GM19238 (cell line): ENCODE results near the gene NCBP1.

Experiments used
- DNase-seq: peaks from one replicate; pipeline ENCODE4 v3.0.0; 2011; ENCODE audit warnings: low spot score; ENCODE audit not compliant: insufficient read length

NCBP1 gene

GRCh38 chr9:97625620-97626019, 8.0 kb upstream of the NCBP1 start:
- DNase-seq = no peak

DNA sequence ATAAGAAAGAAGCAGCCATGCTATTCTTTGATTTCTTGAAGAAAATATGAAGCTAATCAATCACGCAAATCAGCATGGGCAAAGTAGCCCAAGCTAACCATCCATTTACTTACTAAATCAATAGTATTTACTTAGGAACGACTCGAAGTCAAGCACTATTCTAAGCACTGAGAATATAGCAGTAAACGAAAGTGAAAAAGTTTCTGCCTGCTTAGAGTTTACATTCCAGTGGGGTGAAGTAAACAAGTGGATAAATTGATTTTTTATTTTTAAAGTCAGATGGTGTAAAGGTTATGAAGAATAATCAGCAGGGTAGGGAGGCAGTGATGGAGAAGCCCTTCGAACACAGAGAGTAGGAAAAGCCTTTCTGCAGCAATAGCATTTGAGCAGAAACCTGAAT, 6.0 kb upstream of the NCBP1 start:
- DNase-seq = no peak

DNA sequence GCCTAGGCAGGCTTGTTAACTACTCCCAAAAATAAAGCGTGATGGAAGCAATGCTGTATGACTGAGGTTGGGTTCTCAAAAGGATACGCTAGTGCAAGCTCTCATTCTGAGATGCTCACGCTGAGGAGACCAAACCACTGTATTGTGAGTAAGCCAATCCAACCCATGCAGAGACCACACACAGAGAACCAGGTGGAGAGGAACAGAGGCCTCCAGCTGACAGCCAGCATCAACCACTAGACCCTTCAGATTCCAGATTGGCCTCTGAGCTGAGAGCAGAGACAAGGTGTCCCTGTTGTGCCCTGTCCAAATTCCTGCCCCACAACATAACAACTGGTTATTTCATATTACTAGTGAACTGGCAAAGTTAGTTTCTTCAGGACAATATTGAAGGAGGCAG, 5.0 kb upstream of the NCBP1 start:
- no peak for DNase-seq

- DNase-seq = no peak
Observed at GRCh38 chr9:97629156-97629555, 4.5 kb upstream of the NCBP1 start.

DNA sequence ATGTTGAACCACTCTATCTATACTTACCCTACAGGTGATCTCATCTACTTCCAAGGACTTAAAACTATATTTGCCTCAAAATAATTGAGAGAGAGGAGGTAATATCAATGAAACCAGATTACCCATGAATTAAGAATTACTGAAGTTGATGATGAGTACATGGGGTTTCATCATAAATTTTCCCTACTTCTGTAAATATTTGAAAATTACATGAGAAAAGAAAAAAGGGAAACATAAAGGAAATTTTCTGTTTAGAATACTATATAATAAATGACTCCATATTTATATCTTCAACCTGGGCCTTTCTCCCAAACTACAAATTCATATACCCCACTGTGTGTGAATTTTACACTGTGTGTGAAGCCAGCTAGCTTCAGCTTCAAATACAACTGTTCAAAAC, 3.0 kb upstream of the NCBP1 start:
- no peak for DNase-seq

DNA sequence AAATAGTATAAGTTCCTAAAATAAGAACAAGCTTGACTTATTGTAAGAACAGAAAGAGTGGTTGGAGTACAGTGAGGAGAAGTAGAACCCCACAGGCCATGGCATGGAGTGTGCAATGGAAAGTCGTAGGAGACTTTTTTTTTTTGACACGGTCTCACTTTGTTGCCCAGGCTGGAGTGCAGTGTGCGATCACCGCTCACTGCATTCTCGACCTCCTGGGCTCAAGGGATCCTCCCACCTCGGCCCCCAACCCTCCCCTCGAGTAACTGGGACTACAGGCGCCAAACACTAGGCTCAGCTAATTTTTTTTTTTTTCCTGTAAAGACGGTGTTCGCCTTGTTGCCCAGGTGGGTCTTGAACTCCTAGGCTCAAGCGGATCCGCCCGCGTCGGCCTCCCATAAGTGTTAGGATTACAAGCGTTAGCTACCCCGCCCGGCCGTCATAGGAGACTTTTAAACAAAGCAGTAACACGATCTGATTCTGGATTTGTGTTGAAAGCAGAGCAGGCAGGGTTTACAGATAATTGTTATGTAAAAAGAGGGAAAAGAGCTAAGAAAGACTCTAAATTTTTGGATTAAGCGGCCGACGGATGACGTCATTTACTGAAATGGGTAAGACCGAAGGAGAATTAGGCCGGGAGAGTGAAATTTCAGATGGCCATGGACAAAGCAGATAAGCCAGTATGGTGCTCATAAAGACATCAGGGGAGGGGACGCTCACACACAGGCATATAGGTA, 1.2 kb upstream of the NCBP1 start:
- DNase-seq = no peak

- no peak for DNase-seq
Observed at GRCh38 chr9:97633859-97634490, 354 bp downstream of the NCBP1 start.

DNA sequence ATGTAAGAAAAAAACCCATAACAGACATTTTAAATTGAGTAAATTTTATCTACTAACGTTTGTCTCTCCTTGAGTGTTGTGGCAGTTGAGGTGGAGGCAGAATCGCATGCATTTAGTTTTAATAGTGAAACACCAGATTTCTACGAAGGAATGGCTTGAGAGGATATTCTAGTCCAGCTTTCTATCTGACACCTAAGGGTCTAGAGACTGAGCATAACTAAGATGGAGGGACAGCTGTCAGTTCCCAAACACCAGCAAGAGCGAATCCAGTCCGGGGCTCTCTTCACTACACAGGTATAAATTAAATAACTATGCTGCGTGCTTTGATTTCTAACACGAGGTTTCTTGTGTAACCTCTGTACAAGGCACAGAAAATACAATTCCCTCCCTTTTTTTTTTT, 1.4 kb downstream of the NCBP1 start:
- no peak for DNase-seq

GRCh38 chr9:97636903-97637302, 3.3 kb downstream of the NCBP1 start:
- no peak for DNase-seq

DNA sequence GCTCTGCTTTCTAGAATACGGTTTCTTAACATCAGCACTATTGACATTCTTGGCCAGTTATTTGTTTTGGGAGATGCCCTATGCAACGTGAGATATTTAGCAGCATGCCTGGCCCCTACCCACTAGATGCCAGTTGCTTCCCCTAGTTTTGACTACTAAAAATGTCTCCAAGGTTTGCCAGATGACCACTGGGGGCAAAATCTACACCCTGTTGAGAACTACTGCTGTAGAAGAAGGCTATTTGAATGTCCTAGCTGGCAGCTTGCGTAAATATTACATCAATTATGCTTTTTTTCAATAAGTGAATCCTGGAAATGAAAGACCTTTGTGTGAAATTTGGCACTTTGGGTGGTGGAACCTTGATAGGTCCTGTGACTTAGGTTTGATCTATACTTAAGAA, 5.0 kb downstream of the NCBP1 start:
- DNase-seq = no peak

GRCh38 chr9:97640325-97640724, 6.7 kb downstream of the NCBP1 start:
- no peak for DNase-seq

- no peak for DNase-seq
Observed at GRCh38 chr9:97645720-97646119, 12.1 kb downstream of the NCBP1 start.

- no peak for DNase-seq
Observed at GRCh38 chr9:97647996-97648395, 14.4 kb downstream of the NCBP1 start.

DNA sequence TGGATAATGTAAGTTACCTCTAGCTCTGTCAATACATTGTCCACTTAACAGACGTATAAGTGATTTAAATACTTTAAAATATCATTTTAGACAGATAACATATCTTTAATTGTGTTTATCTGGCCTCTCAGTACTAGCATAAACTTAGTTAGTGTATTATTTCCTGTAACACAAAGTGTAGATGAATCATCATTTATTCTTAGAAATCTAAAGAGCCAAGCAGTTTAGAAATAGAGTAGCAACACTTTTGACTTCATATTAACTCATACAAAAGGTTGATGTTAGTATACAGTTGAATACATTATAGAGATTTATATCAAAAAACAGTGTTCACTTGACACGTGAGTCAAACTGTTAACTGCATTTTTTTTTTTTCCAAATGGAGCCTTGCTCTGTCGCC, 18.0 kb downstream of the NCBP1 start:
- DNase-seq = no peak

DNA sequence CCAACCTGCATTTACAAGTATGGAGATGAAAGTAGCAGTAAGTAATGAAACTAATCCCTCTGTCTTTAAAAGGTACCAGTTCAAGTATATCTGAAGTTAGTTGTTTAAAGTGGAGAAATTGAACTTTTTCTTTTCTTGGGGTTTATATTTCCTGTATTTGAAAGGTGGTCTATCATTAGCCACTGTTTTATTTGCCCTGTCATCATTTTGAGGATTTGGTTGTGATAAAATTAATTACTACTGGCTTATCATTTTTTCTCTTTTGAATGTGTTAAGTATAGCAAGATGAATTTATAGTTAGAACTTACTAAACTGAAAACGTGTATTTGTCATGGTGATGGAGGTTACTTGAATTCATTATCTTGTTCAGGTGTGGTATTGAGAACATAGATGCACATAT, 25.1 kb downstream of the NCBP1 start:
- DNase-seq = no peak

GRCh38 chr9:97659771-97660170, 26.1 kb downstream of the NCBP1 start:
- no peak for DNase-seq

GRCh38 chr9:97660340-97660739, 26.7 kb downstream of the NCBP1 start:
- DNase-seq = no peak

DNA sequence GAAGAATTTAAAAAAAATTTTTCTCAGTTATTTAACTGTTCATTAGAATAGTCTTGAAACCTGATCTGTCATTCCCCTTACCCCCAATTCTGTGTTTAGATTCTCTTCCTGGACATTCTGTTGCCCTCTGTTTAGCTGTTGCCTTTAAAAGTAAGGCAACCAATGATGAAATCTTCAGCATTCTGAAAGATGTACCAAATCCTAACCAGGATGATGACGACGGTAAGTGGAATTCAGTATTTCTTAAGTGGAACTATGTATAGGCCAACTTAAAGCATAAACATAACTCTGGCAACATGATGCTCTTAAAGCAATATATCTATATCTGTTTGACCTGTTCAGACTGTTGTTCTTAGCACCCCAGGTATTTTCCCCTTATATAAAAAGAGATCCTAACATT, 27.2 kb downstream of the NCBP1 start:
- no peak for DNase-seq

DNA sequence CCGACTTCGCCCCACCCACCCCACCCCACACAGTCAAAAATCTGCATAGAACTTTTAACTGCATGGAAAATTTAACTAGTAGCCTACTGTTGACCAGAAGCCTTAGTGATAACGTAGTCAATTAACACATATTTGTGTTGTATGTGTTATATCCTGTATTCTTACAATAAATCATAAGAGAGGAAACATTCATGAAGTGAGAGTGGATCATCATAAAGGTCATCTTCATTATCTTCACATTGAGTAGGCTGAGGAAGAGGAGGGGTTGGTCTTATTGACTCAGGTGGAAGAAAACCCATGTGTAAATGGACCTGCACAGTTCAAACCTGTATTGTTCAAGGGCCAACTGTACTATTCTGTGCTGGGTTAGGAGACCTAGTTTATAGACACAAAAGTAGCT, 32.1 kb downstream of the NCBP1 start:
- no peak for DNase-seq

DNA sequence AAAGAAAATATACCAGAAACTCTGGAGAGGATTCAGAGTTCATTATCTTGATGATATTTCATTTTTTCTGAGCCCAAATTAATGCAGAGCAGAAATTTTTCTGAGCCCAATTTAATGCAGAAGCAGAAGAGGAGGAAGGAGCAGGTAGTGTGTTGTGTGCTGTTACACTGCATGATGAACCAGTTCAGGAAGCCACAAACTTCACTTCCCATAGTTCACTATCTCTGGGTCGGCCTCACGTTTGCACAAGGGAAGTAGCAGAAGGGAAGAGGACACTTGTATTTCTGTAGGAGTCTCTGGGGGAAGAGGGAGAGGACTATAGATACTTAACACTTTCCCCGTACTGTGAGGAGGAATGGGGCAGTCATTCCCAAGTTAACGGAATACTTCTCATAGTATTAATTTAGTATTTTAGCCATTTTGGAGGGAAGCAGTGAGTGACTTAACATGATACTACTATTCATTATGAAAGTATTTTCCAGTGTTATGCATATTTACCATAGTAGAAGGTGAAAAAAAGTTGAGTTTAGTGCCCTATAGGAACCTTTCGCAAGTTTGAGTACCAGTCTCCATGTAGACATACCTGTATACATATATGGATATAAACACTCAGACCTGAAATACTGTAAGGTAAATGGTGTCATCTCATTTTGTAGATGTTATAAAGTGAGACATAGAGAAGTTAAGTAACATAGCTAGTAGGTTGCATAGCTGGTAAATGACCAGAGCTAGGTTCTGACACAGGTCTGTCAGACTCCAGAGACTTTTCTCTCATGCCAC, 33.5 kb downstream of the NCBP1 start:
- DNase-seq = no peak

DNA sequence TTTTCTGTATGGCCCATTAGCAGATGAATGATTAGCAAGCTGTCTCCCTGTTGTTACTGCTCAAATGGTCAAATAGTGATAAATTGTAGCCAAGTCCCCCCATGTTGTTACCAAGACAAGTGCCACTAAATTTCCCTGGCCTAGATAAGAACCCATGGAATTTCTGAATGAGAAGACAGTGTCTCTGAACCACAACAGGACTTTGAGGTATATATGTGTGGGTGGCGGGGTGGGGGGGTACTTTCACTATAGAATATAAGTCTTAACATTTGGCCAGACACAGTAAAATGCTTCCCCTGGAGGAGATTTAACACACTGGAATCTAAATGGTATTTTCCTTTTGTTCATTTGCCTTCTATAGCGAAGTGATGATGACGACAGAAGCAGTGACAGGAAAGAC, 34.9 kb downstream of the NCBP1 start:
- no peak for DNase-seq

DNA sequence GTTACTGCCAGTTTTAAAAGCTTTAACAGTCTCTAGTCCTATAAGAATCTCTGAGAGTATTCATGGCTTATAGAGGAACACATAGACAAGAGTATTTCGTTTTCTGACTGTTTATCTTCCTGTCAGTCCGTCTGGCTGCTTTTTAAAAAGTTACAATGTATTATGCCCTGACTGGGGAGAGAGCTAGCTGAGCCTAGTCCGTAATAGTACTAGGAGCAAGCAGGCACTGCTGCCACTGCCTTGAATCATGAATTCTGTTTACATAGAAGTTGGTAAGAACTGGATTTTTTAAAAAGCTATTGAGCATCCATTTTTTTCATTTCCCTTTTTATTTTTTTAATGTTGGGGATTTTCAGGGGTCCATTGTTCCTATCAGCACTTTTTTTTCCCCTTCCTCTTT, 37.0 kb downstream of the NCBP1 start:
- DNase-seq = no peak

DNA sequence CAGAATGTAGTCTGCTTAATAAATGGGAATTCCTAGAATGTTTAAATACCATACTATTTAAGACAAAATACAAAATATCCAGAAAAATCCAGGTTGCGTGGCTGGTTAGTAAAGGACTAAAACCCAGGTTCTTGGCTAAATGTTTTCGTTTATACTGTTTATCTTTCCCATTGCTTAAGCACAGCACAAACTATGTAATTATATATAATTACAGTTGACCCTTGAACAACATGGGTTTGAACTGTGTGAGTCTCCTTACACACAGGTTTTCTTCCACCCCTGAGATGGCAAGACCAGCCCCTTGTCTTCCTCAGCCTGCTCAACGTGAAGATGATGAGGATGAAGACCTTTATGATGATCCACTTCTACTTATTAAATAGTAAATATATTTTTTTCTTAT, 38.8 kb downstream of the NCBP1 start:
- DNase-seq = no peak
